ENCODE data around the gene RUNX2. TPM values are rescaled to one million over a fixed set of nuclear protein-coding genes. Genes with fewer than 3 reads are reported as not detected.

Gene RUNX2
- total RNA-seq, 3 donors from 2014 or later: 2.0 to 4.4 (median 3.4) TPM

- no peak for TF ChIP-seq CTCF (IDR thresholded peaks at IDR 0.05)
- peak; percentile 6 for ATAC-seq
- no peak overlapping the region for H3K4me3 ChIP-seq
These were observed 204.6 kb downstream of the RUNX2 start for GRCh38 chr6:45532721-45533210.

GRCh38 chr6:45533386-45533785 lies 205.3 kb downstream of the RUNX2 start:
- no peak for ATAC-seq
- H3K4me3 ChIP-seq: no peak overlapping the region
- intact Hi-C loops (cut with DNase I, micrococcal nuclease): no loop called here

More at GRCh38 chr6:45532721-45533210, 204.6 kb downstream of the RUNX2 start:
- peaks cover 4% of the 10 kb centered on the region for H3K4me1 ChIP-seq (ENCODE audit: low read depth)
- no peak for DNase-seq
- H3K9me3 ChIP-seq: no peaks in the 10 kb centered on the region
- intact Hi-C loops (cut with DNase I, micrococcal nuclease): no loop called here
- H3K36me3 ChIP-seq (ENCODE audit: low read depth): no peaks in the 10 kb centered on the region

GRCh38 chr6:45535933-45536332 lies 207.8 kb downstream of the RUNX2 start:
- intact Hi-C loops (cut with DNase I, micrococcal nuclease): no loop called here
- ATAC-seq (peak; percentile 93), DNase-seq (peak; percentile 30 to 65 (median 48))
- Histone ChIP-seq H3K4me1 (ENCODE audit: low read depth) (peaks cover 7% of the 10 kb centered on the region), H3K4me3 (no peak overlapping the region), H3K9me3 (no peaks in the 10 kb centered on the region), H3K36me3 (ENCODE audit: low read depth) (no peaks in the 10 kb centered on the region)
- TF ChIP-seq CTCF (IDR thresholded peaks at IDR 0.05): no peak

More at GRCh38 chr6:45533386-45533785, 205.3 kb downstream of the RUNX2 start:
- TF ChIP-seq CTCF (IDR thresholded peaks at IDR 0.05): no peak
- DNase-seq: no peak
- Histone ChIP-seq H3K4me1 (ENCODE audit: low read depth) (peaks cover 4% of the 10 kb centered on the region), H3K36me3 (ENCODE audit: low read depth) (no peaks in the 10 kb centered on the region), H3K9me3 (no peaks in the 10 kb centered on the region)

GRCh38 chr6:45537539-45537938 lies 209.4 kb downstream of the RUNX2 start:
- Histone ChIP-seq H3K4me3 (no peak overlapping the region), H3K36me3 (ENCODE audit: low read depth) (no peaks in the 10 kb centered on the region), H3K9me3 (no peaks in the 10 kb centered on the region), H3K4me1 (ENCODE audit: low read depth) (peaks cover 7% of the 10 kb centered on the region)
- no peak for ATAC-seq
- no peak for TF ChIP-seq CTCF (IDR thresholded peaks at IDR 0.05)
- DNase-seq: no peak
- intact Hi-C loops (cut with DNase I, micrococcal nuclease): no loop called here

GRCh38 chr6:45538641-45539547 lies 210.8 kb downstream of the RUNX2 start:
- H3K4me3 ChIP-seq: no peak overlapping the region
- H3K9me3 ChIP-seq: no peaks in the 10 kb centered on the region
- ATAC-seq (no peak), DNase-seq (no peak)
- intact Hi-C loops (cut with DNase I, micrococcal nuclease): no loop called here
- TF ChIP-seq CTCF (IDR thresholded peaks at IDR 0.05): no peak
- H3K36me3 ChIP-seq (ENCODE audit: low read depth): no peaks in the 10 kb centered on the region
- H3K4me1 ChIP-seq (ENCODE audit: low read depth): peaks cover 3% of the 10 kb centered on the region
